CD8-positive, alpha-beta memory T cell (primary cell): ENCODE measurements around the gene BUD31. TPM values are rescaled to one million over a fixed set of nuclear protein-coding genes. Genes with fewer than 3 reads are reported as not detected.
"Not testable (repeated sequence)": the region's sequence is repeated elsewhere in the genome, so short reads cannot be mapped to it uniquely, and the experiment has no call there.

Source experiments
- CTCF ChIA-PET: fragments of 350-600 bp; sonication (Branson Sonifier 250); formaldehyde crosslinking; loops from one replicate; lab custom pipeline; 2021; ENCODE audit warnings: antibody characterized with exemption; lab: Charles Lee
- POLR2A ChIA-PET: fragments of 350-600 bp; sonication (Branson Sonifier 250); formaldehyde crosslinking; loops from one replicate; lab custom pipeline; 2021; ENCODE audit warnings: antibody characterized with exemption; lab: Charles Lee
- DNase-seq, 5 donors: peaks; one replicate each; pipeline versions ENCODE4 v3.0.0 to v3.0.0-alpha.2; 2020 to 2022; ENCODE audit warnings: mixed read lengths in 1 of 5
- H3K27ac ChIP-seq: one replicate; pipeline ENCODE4 v1.7.0; 2013; ENCODE audit warnings: low read depth, mild to moderate bottlenecking, low read length, moderate library complexity
- H3K27me3 ChIP-seq: 2 replicates; pipeline ENCODE4 v1.7.0; 2013; ENCODE audit warnings: low read length, mild to moderate bottlenecking; ENCODE audit not compliant: insufficient read depth, poor library complexity, severe bottlenecking
- H3K36me3 ChIP-seq: 2 replicates; pipeline ENCODE4 v1.7.0; 2013; ENCODE audit warnings: mild to moderate bottlenecking, low read length, moderate library complexity; ENCODE audit not compliant: insufficient read depth
- H3K4me1 ChIP-seq: 2 replicates; pipeline ENCODE4 v1.7.0; 2013; ENCODE audit warnings: mild to moderate bottlenecking, low read length, moderate library complexity; ENCODE audit not compliant: insufficient read depth
- H3K4me3 ChIP-seq: 2 replicates; pipeline ENCODE4 v1.7.0; 2013; ENCODE audit warnings: mild to moderate bottlenecking, low read length
- H3K9me3 ChIP-seq: 2 replicates; pipeline ENCODE4 v1.7.0; 2013; ENCODE audit warnings: mild to moderate bottlenecking, low read length
- H3K27ac Mint-ChIP-seq, 8 donors: one replicate each; pipeline ENCODE4 v1.8.0; 2020 to 2021; ENCODE audit warnings: mixed read lengths in 8 of 8, mild to moderate bottlenecking in 6 of 8, inconsistent platforms in 3 of 8, moderate library complexity in 3 of 8
- H3K27me3 Mint-ChIP-seq, 2 donors: one replicate each; pipeline ENCODE4 v1.8.0; 2020 to 2021; ENCODE audit warnings: mixed read lengths in 2 of 2, mild to moderate bottlenecking in 1 of 2, moderate library complexity in 1 of 2
- H3K36me3 Mint-ChIP-seq, 3 donors: one replicate each; pipeline ENCODE4 v1.8.0; 2020 to 2021; ENCODE audit warnings: mixed read lengths in 3 of 3, inconsistent platforms in 1 of 3, mild to moderate bottlenecking in 1 of 3
- H3K4me1 Mint-ChIP-seq, 3 donors: one replicate each; pipeline ENCODE4 v1.8.0; 2020 to 2021; ENCODE audit warnings: mixed read lengths in 3 of 3, inconsistent platforms in 1 of 3, mild to moderate bottlenecking in 1 of 3
- H3K4me3 Mint-ChIP-seq, 7 donors: one replicate each; pipeline ENCODE4 v1.8.0; 2020 to 2021; ENCODE audit warnings: mixed read lengths in 7 of 7, mild to moderate bottlenecking in 6 of 7, moderate library complexity in 4 of 7, inconsistent platforms in 2 of 7
- H3K9me3 Mint-ChIP-seq, 5 donors: one replicate each; pipeline ENCODE4 v1.8.0; 2020 to 2022; ENCODE audit warnings: mixed read lengths in 5 of 5, mild to moderate bottlenecking in 3 of 5, moderate library complexity in 2 of 5, inconsistent platforms in 1 of 5
- polyA plus RNA-seq: library from polyadenylated mRNA; unstranded; fragments of 300-500 nt; fragmentation: Illumina TruSeq; gene quantifications from one replicate; pipeline ENCODE4 v1.2.3, GENCODE V29; 2021
- total RNA-seq, 2 experiments: library from RNA; stranded (reverse); gene quantifications; one replicate each; pipeline ENCODE4 v1.2.3, GENCODE V29; 2021

Gene BUD31
- total and polyA plus RNA-seq, 3 experiments from 2014 or later, result 176 to 188 (median 185) TPM

GRCh38 chr7:99375070-99375807, 33.5 kb upstream of the BUD31 start:
- Mint-ChIP-seq H3K4me1 (peaks cover 32 to 42% (median 33%) of the 10 kb centered on the region in 3 donors), H3K9me3 (no peaks in the 10 kb centered on the region)
- CTCF ChIA-PET, result interaction anchor here (1.1 to 2.1 kb wide), 3 partner anchors 11 to 34 kb away, joined by 4 to 7 read pairs (median 7); partner anchors contain the start of genes BUD31 and PDAP1

GRCh38 chr7:99379043-99379577, 29.7 kb upstream of the BUD31 start:
- Mint-ChIP-seq H3K27ac (peak overlapping the region; percentile 86 to 99 (median 98)), H3K27me3 (no peaks in the 10 kb centered on the region), H3K4me3 (peak overlapping the region; percentile 41 to 91 (median 87)), H3K36me3 (peaks cover 4 to 37% (median 4%) of the 10 kb centered on the region in 3 donors), H3K9me3 (no peaks in the 10 kb centered on the region), H3K4me1 (peaks cover 49 to 59% (median 56%) of the 10 kb centered on the region in 3 donors)
- Histone ChIP-seq H3K27me3 (no peaks in the 10 kb centered on the region), H3K9me3 (no peaks in the 10 kb centered on the region), H3K4me1 (peaks cover 79% of the 10 kb centered on the region), H3K4me3 (peak overlapping the region; percentile 58), H3K27ac (peak overlapping the region; percentile 91), H3K36me3 (peaks cover 4% of the 10 kb centered on the region)
- ChIA-PET CTCF (interaction anchor here (0.7 kb wide), 1 partner anchor 20 kb away, joined by 3 read pairs; no protein-coding TSS in a partner anchor), POLR2A (interaction anchor here (0.5 to 1.7 kb wide), 4 partner anchors 16 to 120 kb away, joined by 3 to 8 read pairs (median 4); partner anchors contain the start of genes BUD31 and PDAP1)
- peak; percentile 54 to 67 (median 60) for DNase-seq

More at GRCh38 chr7:99375070-99375807, 33.5 kb upstream of the BUD31 start:
- Histone ChIP-seq H3K27me3 (no peaks in the 10 kb centered on the region), H3K27ac (peak overlapping the region; percentile 90), H3K4me3 (peak overlapping the region; percentile 83), H3K9me3 (no peaks in the 10 kb centered on the region), H3K36me3 (no peaks in the 10 kb centered on the region), H3K4me1 (peaks cover 47% of the 10 kb centered on the region)
- Mint-ChIP-seq H3K27ac (peak overlapping the region; percentile 9 to 98 (median 94)), H3K36me3 (peaks cover 3 to 24% (median 4%) of the 10 kb centered on the region in 3 donors), H3K27me3 (no peaks in the 10 kb centered on the region), H3K4me3 (peak overlapping the region; percentile 77 to 92 (median 80))
- POLR2A ChIA-PET, result interaction anchor here (3.5 to 4.3 kb wide), 2 partner anchors 18 to 33 kb away, joined by 28 to 29 read pairs; partner anchors contain the start of genes BUD31 and PDAP1
- DNase-seq, result peak; percentile 57 to 79 (median 69)

- peaks cover 79% of the 10 kb centered on the region for H3K4me1 ChIP-seq
- H3K36me3 ChIP-seq, DNase-seq, H3K27me3 Mint-ChIP-seq, H3K27me3 ChIP-seq, H3K9me3 ChIP-seq, H3K9me3 Mint-ChIP-seq: not testable (repeated sequence)
- H3K27ac Mint-ChIP-seq, result peak overlapping the region; percentile 86 to 99 (median 98)
- ChIA-PET CTCF (interaction anchor here (0.7 kb wide), 1 partner anchor 20 kb away, joined by 3 read pairs; no protein-coding TSS in a partner anchor), POLR2A (interaction anchor here (0.5 to 1.7 kb wide), 2 partner anchors 28 to 119 kb away, joined by 3 to 4 read pairs; no protein-coding TSS in a partner anchor)
- H3K4me3 ChIP-seq, result peak overlapping the region; percentile 58
- peak overlapping the region; percentile 91 for H3K27ac ChIP-seq
- peaks cover 50 to 65% (median 62%) of the 10 kb centered on the region in 3 donors for H3K4me1 Mint-ChIP-seq
- H3K36me3 Mint-ChIP-seq, result peaks cover 4 to 42% (median 4%) of the 10 kb centered on the region in 3 donors
- H3K4me3 Mint-ChIP-seq, result peak overlapping the region; percentile 41 to 91 (median 87)
These were observed 29.1 kb upstream of the BUD31 start for GRCh38 chr7:99379693-99380031.

GRCh38 chr7:99380032-99380822, 28.5 kb upstream of the BUD31 start:
- peaks cover 4 to 42% (median 4%) of the 10 kb centered on the region in 3 donors for H3K36me3 Mint-ChIP-seq
- no peaks in the 10 kb centered on the region for H3K27me3 Mint-ChIP-seq
- Histone ChIP-seq H3K27me3 (no peaks in the 10 kb centered on the region), H3K27ac (peak overlapping the region; percentile 91), H3K4me1 (peaks cover 79% of the 10 kb centered on the region), H3K4me3 (peak overlapping the region; percentile 58), H3K9me3 (no peaks in the 10 kb centered on the region), H3K36me3 (peaks cover 4% of the 10 kb centered on the region)
- peak overlapping the region; percentile 86 to 99 (median 98) for H3K27ac Mint-ChIP-seq
- ChIA-PET POLR2A (interaction anchor here (0.6 to 1.7 kb wide), 6 partner anchors 10 to 172 kb away, joined by 3 to 13 read pairs (median 5); partner anchors contain the start of genes BUD31 and PDAP1), CTCF (interaction anchor here (1.1 kb wide), 1 partner anchor 27 kb away, joined by 5 read pairs; no protein-coding TSS in a partner anchor)
- no peaks in the 10 kb centered on the region for H3K9me3 Mint-ChIP-seq
- H3K4me3 Mint-ChIP-seq, result peak overlapping the region; percentile 41 to 91 (median 87)
- H3K4me1 Mint-ChIP-seq, result peaks cover 50 to 66% (median 62%) of the 10 kb centered on the region in 3 donors
- DNase-seq, result peak; percentile 30 to 59 (median 39)

GRCh38 chr7:99380823-99381663, 27.7 kb upstream of the BUD31 start:
- H3K36me3 ChIP-seq, result peaks cover 4% of the 10 kb centered on the region
- H3K9me3 ChIP-seq, result no peaks in the 10 kb centered on the region
- peaks cover 79% of the 10 kb centered on the region for H3K4me1 ChIP-seq
- H3K4me3 ChIP-seq, result peak overlapping the region; percentile 58
- no peaks in the 10 kb centered on the region for H3K27me3 ChIP-seq
- CTCF ChIA-PET, result interaction anchor here (1.1 kb wide), 1 partner anchor 26 kb away, joined by 5 read pairs; no protein-coding TSS in a partner anchor
- peaks cover 4 to 46% (median 4%) of the 10 kb centered on the region in 3 donors for H3K36me3 Mint-ChIP-seq
- peak overlapping the region; percentile 91 for H3K27ac ChIP-seq
- peaks cover 50 to 69% (median 61%) of the 10 kb centered on the region in 3 donors for H3K4me1 Mint-ChIP-seq
- no peaks in the 10 kb centered on the region for H3K9me3 Mint-ChIP-seq
- peak overlapping the region; percentile 41 to 91 (median 87) for H3K4me3 Mint-ChIP-seq
- no peaks in the 10 kb centered on the region for H3K27me3 Mint-ChIP-seq
- DNase-seq, result peak; percentile 84 to 95 (median 93)
- POLR2A ChIA-PET, result interaction anchor here (0.6 to 1.7 kb wide), 7 partner anchors 9 to 171 kb away, joined by 3 to 13 read pairs (median 4); partner anchors contain the start of genes BUD31, CPSF4, PDAP1 and PTCD1
- H3K27ac Mint-ChIP-seq, result peak overlapping the region; percentile 86 to 99 (median 98)

- peak overlapping the region; percentile 45 for H3K27ac ChIP-seq
- peak overlapping the region; percentile 86 to 99 (median 98) for H3K27ac Mint-ChIP-seq
- no peaks in the 10 kb centered on the region for H3K9me3 Mint-ChIP-seq
- H3K9me3 ChIP-seq, result no peaks in the 10 kb centered on the region
- no peaks in the 10 kb centered on the region for H3K27me3 ChIP-seq
- peak overlapping the region in 5 of 7 donors; percentile 81 to 91 (median 88) for H3K4me3 Mint-ChIP-seq
- DNase-seq, result no peak
- POLR2A ChIA-PET, result interaction anchor here (0.6 to 1.2 kb wide), 2 partner anchors 12 to 35 kb away, joined by 3 to 5 read pairs; no protein-coding TSS in a partner anchor
- H3K4me3 ChIP-seq, result peak overlapping the region; percentile 37
- peaks cover 45 to 63% (median 55%) of the 10 kb centered on the region in 3 donors for H3K4me1 Mint-ChIP-seq
- peaks cover 10% of the 10 kb centered on the region for H3K36me3 ChIP-seq
- H3K4me1 ChIP-seq, result peaks cover 72% of the 10 kb centered on the region
- no peaks in the 10 kb centered on the region for H3K27me3 Mint-ChIP-seq
- CTCF ChIA-PET, result interaction anchor here (1.1 kb wide), 1 partner anchor 41 kb away, joined by 3 read pairs; no protein-coding TSS in a partner anchor
- H3K36me3 Mint-ChIP-seq, result peaks cover 4 to 49% (median 5%) of the 10 kb centered on the region in 3 donors
These were observed 27.1 kb upstream of the BUD31 start for GRCh38 chr7:99381664-99382075.
